Mucosa of descending colon (tissue), 3 donors: ENCODE data around the gene LRRFIP2. TPM values are rescaled to one million over a fixed set of nuclear protein-coding genes. Genes with fewer than 3 reads are reported as not detected.
"Not testable (repeated sequence)": the region's sequence is repeated elsewhere in the genome, so short reads cannot be mapped to it uniquely, and the experiment has no call there.

ENCODE experiments used
- ATAC-seq: fragments of 200-7000 bp; cut with Tn5 transposase; one replicate; pipeline ENCODE4 v1.9.1; 2020; ENCODE audit warnings: mild to moderate bottlenecking, moderate library complexity
- DNase-seq, 3 donors: peaks; one replicate each; pipeline ENCODE4 v3.0.0-alpha.2; 2020
- H3K36me3 ChIP-seq: fragments of 200-600 bp; one replicate; pipeline ENCODE4 v1.8.0; 2021; ENCODE audit warnings: low read depth, mild to moderate bottlenecking
- H3K4me1 ChIP-seq: fragments of 200-600 bp; one replicate; pipeline ENCODE4 v1.8.0; 2021; ENCODE audit warnings: low read depth, mild to moderate bottlenecking
- H3K4me3 ChIP-seq: fragments of 200-600 bp; one replicate; pipeline ENCODE4 v1.8.0; 2021; ENCODE audit warnings: mild to moderate bottlenecking
- H3K9me3 ChIP-seq: fragments of 200-600 bp; one replicate; pipeline ENCODE4 v1.8.0; 2021; ENCODE audit warnings: mild to moderate bottlenecking
- CTCF ChIP-seq: fragments of 200-600 bp; IDR thresholded peaks from one replicate; pipeline ENCODE4 v1.8.0; 2022; ENCODE audit warnings: antibody characterized with exemption, mild to moderate bottlenecking
- intact Hi-C, 2 donors: fragments of 100-400 bp; cut with DNase I in 1 of 2; cut with micrococcal nuclease in 1 of 2; formaldehyde crosslinking; loops; one replicate each; pipeline versions ENCODE4 v1.11.0 to v1.11.1; 2022; cut with DNase I, micrococcal nuclease
- total RNA-seq, 3 donors: library from RNA; stranded (reverse); fragmentation: NEBNext Ultra II Directional in 2 of 3; extraction: Animal tissue kit (Norgen Biotek cat#: 25700) in 2 of 3; gene quantifications; one replicate each; pipeline versions ENCODE4 v1.2.1 to v1.2.4, GENCODE V29; 2021 to 2023
- donor health status: DM: no; HTN: no; CAD: no; lungs with moderate emphysema.
- donor health status: DM: no; HTN: no; CAD: no.
- donor health status: DM: no; HTN: yes; CAD: no.

Gene LRRFIP2
- total RNA-seq, 3 donors from 2014 or later, result 89.9 to 136 (median 128) TPM

GRCh38 chr3:37054370-37054769 lies 120.0 kb downstream of the LRRFIP2 start:
- ATAC-seq, result peak; percentile 88
- no peak for TF ChIP-seq CTCF

DNA sequence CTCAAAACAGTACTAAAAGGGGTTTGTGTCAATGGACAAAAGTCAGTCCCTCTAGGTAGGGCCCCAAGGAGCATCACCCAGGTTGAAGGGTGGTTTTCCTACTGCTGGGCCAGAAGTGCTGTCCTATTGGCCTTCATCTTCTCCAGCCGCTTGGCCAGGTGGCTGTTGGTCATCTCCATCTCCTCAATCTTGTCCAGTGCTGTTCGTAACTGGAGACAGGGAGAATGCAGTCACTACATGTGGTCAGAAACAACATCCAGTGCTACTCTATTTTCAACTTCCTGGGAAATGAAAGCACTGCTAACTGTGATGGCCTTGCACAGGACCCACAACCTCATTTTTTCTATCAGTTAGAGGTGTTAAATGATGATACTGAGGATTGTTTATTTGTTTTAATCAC lies 120.6 kb downstream of the LRRFIP2 start:
- no peak overlapping the region for H3K4me3 ChIP-seq
- H3K9me3 ChIP-seq, result no peaks in the 10 kb centered on the region
- H3K4me1 ChIP-seq, result peaks cover 23% of the 10 kb centered on the region
- H3K36me3 ChIP-seq, result peaks cover 4% of the 10 kb centered on the region
- DNase-seq (no peak), ATAC-seq (no peak)
- TF ChIP-seq CTCF, result no peak
- intact Hi-C loops, result no loop called here

More at GRCh38 chr3:37054370-37054769, 120.0 kb downstream of the LRRFIP2 start:
- peaks cover 23% of the 10 kb centered on the region for H3K4me1 ChIP-seq
- H3K36me3 ChIP-seq, result peaks cover 4% of the 10 kb centered on the region
- no peak overlapping the region for H3K4me3 ChIP-seq
- no peaks in the 10 kb centered on the region for H3K9me3 ChIP-seq
- no peak for DNase-seq
- intact Hi-C loops, result no loop called here

- intact Hi-C loops, result no loop called here
- Histone ChIP-seq H3K9me3 (no peaks in the 10 kb centered on the region), H3K4me3 (no peak overlapping the region), H3K36me3 (peaks cover 4% of the 10 kb centered on the region), H3K4me1 (peaks cover 23% of the 10 kb centered on the region)
- TF ChIP-seq CTCF, result no peak
- ATAC-seq (no peak), DNase-seq (no peak)
These were observed 121.0 kb downstream of the LRRFIP2 start for GRCh38 chr3:37053337-37053736.

GRCh38 chr3:37052860-37053259 lies 121.5 kb downstream of the LRRFIP2 start:
- H3K9me3 ChIP-seq, result no peaks in the 10 kb centered on the region
- DNase-seq (no peak), ATAC-seq (no peak)
- no peak overlapping the region for H3K4me3 ChIP-seq
- peaks cover 23% of the 10 kb centered on the region for H3K4me1 ChIP-seq
- TF ChIP-seq CTCF, result no peak
- intact Hi-C loops, result no loop called here
- H3K36me3 ChIP-seq, result peaks cover 4% of the 10 kb centered on the region

GRCh38 chr3:37050282-37050681 lies 124.1 kb downstream of the LRRFIP2 start:
- intact Hi-C loops, result no loop called here
- ATAC-seq, result no peak
- DNase-seq, result peak in 1 of 3 donors; percentile 13

DNA sequence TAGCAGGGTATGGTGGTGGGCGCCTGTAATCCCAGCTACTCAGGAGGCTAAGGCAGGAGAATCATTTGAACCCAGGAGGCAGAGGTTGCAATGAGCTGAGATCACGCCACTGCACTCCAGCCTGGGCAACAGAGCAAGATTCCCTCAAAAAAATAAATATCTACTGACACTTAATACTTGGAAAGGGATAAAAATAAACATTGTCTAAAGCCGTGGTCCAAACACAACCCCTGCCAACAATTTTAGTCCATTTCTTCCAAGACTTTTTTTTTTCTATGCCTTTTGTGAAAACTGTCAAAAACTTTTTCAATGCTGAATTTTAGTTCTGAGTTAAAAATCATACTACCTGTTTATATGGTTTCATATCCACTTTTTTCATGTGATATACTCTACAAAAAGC lies 131.7 kb downstream of the LRRFIP2 start:
- H3K36me3 ChIP-seq, H3K9me3 ChIP-seq, intact Hi-C loops, H3K4me1 ChIP-seq, ATAC-seq, DNase-seq, H3K4me3 ChIP-seq: not testable (repeated sequence)

More at GRCh38 chr3:37050282-37050681, 124.1 kb downstream of the LRRFIP2 start:
- Histone ChIP-seq H3K36me3 (peaks cover 4% of the 10 kb centered on the region), H3K4me1 (peaks cover 15% of the 10 kb centered on the region), H3K9me3 (no peaks in the 10 kb centered on the region), H3K4me3 (no peak overlapping the region)
- TF ChIP-seq CTCF, result no peak
